WTC11 (cell line): ENCODE measurements around the gene CLMP.

Experiments used
- ATF3 ChIP-seq: sonication (generic); formaldehyde crosslinking; conservative IDR thresholded peaks from 2 replicates; pipeline ENCODE4 v1.8.1; 2022; ENCODE audit warnings: mild to moderate bottlenecking, missing genetic modification reagents
- CBFB ChIP-seq: sonication (generic); formaldehyde crosslinking; IDR thresholded peaks from 2 replicates; pipeline ENCODE4 v1.8.1; 2022; ENCODE audit warnings: mild to moderate bottlenecking, low read depth, missing genetic modification reagents
- FOXP4 ChIP-seq: sonication (generic); formaldehyde crosslinking; IDR thresholded peaks from 2 replicates; pipeline ENCODE4 v1.8.0; 2022; ENCODE audit warnings: mild to moderate bottlenecking, missing genetic modification reagents
- KAT7 ChIP-seq: sonication (generic); formaldehyde crosslinking; IDR thresholded peaks from 2 replicates; pipeline ENCODE4 v1.8.1; 2023; ENCODE audit warnings: missing genetic modification reagents, mild to moderate bottlenecking, borderline replicate concordance
- PRDM15 ChIP-seq: sonication (generic); formaldehyde crosslinking; IDR thresholded peaks from 2 replicates; pipeline ENCODE4 v1.8.0; 2022; ENCODE audit warnings: missing genetic modification reagents
- SP1 ChIP-seq: sonication (generic); formaldehyde crosslinking; conservative IDR thresholded peaks from 2 replicates; pipeline ENCODE4 v1.8.1; 2022; ENCODE audit warnings: missing genetic modification reagents
- STAT6 ChIP-seq: sonication (generic); formaldehyde crosslinking; conservative IDR thresholded peaks from 2 replicates; pipeline ENCODE4 v1.8.1; 2023; ENCODE audit warnings: mild to moderate bottlenecking, low read depth, missing genetic modification reagents, moderate library complexity
- TP53 ChIP-seq: sonication (generic); formaldehyde crosslinking; IDR thresholded peaks from 2 replicates; pipeline ENCODE4 v1.8.1; 2023; ENCODE audit warnings: mild to moderate bottlenecking, missing genetic modification reagents
- USF2 ChIP-seq: sonication (generic); formaldehyde crosslinking; IDR thresholded peaks from 2 replicates; pipeline ENCODE4 v1.8.1; 2023; ENCODE audit warnings: mild to moderate bottlenecking, missing genetic modification reagents, moderate library complexity
- TF ChIP-seq, protein P1 (sequence below): sonication (generic); formaldehyde crosslinking; IDR thresholded peaks from 2 replicates; pipeline ENCODE4 v1.8.0; 2022; ENCODE audit warnings: mild to moderate bottlenecking, missing genetic modification reagents
- TF ChIP-seq, protein P2 (sequence below): sonication (generic); formaldehyde crosslinking; IDR thresholded peaks from 2 replicates; pipeline ENCODE4 v1.8.0; 2023; ENCODE audit warnings: missing genetic modification reagents
- TF ChIP-seq, protein P3 (sequence below): fragments of 200-600 bp; IDR thresholded peaks from 2 replicates; pipeline ENCODE4 v1.8.0; 2022; ENCODE audit warnings: antibody characterized with exemption
- TF ChIP-seq, protein P4 (sequence below): sonication (generic); formaldehyde crosslinking; IDR thresholded peaks from 2 replicates; pipeline ENCODE4 v1.8.1; 2023; ENCODE audit warnings: mild to moderate bottlenecking, moderate library complexity, missing genetic modification reagents
- TF ChIP-seq, protein P5 (sequence below): sonication (generic); formaldehyde crosslinking; IDR thresholded peaks from 2 replicates; pipeline ENCODE4 v1.8.1; 2023; ENCODE audit warnings: mild to moderate bottlenecking, missing genetic modification reagents, borderline replicate concordance

DNA sequence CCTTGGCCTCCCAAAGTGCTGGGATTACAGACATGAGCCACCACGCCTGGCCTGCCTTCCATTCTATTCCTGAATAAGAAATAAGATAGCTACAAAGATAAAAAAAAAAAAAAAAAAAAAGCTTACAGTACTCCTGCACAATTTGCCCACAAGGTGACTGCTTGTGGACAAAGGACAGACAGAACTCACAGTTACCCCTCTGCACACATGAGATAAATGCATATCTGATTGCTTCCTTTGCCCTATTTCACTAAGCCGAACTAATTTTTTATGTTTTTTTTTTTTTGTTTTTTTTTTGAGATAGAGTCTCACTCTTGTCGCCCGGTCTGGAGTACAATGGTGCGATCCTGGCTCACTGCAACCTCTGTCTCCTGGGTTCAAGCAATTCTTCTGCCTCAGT lies 109.6 kb downstream of the CLMP start:
- TF ChIP-seq, protein P1, sequence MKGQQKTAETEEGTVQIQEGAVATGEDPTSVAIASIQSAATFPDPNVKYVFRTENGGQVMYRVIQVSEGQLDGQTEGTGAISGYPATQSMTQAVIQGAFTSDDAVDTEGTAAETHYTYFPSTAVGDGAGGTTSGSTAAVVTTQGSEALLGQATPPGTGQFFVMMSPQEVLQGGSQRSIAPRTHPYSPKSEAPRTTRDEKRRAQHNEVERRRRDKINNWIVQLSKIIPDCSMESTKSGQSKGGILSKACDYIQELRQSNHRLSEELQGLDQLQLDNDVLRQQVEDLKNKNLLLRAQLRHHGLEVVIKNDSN (CRISPR knock-in tag): no peak
- TF ChIP-seq, protein P2, sequence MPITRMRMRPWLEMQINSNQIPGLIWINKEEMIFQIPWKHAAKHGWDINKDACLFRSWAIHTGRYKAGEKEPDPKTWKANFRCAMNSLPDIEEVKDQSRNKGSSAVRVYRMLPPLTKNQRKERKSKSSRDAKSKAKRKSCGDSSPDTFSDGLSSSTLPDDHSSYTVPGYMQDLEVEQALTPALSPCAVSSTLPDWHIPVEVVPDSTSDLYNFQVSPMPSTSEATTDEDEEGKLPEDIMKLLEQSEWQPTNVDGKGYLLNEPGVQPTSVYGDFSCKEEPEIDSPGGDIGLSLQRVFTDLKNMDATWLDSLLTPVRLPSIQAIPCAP (CRISPR knock-in tag): no peak
- TF ChIP-seq, protein P3, sequence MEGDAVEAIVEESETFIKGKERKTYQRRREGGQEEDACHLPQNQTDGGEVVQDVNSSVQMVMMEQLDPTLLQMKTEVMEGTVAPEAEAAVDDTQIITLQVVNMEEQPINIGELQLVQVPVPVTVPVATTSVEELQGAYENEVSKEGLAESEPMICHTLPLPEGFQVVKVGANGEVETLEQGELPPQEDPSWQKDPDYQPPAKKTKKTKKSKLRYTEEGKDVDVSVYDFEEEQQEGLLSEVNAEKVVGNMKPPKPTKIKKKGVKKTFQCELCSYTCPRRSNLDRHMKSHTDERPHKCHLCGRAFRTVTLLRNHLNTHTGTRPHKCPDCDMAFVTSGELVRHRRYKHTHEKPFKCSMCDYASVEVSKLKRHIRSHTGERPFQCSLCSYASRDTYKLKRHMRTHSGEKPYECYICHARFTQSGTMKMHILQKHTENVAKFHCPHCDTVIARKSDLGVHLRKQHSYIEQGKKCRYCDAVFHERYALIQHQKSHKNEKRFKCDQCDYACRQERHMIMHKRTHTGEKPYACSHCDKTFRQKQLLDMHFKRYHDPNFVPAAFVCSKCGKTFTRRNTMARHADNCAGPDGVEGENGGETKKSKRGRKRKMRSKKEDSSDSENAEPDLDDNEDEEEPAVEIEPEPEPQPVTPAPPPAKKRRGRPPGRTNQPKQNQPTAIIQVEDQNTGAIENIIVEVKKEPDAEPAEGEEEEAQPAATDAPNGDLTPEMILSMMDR: no peak
- TF ChIP-seq TP53 (CRISPR knock-in tag): no peak
- TF ChIP-seq STAT6 (CRISPR knock-in tag): no peak
- no peak for TF ChIP-seq ATF3 (CRISPR knock-in tag)
- no peak for TF ChIP-seq FOXP4
- TF ChIP-seq CBFB (CRISPR knock-in tag): no peak
- no peak for TF ChIP-seq USF2
- TF ChIP-seq, protein P4, sequence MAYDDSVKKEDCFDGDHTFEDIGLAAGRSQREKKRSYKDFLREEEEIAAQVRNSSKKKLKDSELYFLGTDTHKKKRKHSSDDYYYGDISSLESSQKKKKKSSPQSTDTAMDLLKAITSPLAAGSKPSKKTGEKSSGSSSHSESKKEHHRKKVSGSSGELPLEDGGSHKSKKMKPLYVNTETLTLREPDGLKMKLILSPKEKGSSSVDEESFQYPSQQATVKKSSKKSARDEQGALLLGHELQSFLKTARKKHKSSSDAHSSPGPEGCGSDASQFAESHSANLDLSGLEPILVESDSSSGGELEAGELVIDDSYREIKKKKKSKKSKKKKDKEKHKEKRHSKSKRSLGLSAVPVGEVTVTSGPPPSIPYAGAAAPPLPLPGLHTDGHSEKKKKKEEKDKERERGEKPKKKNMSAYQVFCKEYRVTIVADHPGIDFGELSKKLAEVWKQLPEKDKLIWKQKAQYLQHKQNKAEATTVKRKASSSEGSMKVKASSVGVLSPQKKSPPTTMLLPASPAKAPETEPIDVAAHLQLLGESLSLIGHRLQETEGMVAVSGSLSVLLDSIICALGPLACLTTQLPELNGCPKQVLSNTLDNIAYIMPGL (CRISPR knock-in tag): no peak
- TF ChIP-seq KAT7 (CRISPR knock-in tag): no peak
- TF ChIP-seq PRDM15 (CRISPR knock-in tag): no peak
- TF ChIP-seq SP1 (CRISPR knock-in tag): no peak
- TF ChIP-seq, protein P5, sequence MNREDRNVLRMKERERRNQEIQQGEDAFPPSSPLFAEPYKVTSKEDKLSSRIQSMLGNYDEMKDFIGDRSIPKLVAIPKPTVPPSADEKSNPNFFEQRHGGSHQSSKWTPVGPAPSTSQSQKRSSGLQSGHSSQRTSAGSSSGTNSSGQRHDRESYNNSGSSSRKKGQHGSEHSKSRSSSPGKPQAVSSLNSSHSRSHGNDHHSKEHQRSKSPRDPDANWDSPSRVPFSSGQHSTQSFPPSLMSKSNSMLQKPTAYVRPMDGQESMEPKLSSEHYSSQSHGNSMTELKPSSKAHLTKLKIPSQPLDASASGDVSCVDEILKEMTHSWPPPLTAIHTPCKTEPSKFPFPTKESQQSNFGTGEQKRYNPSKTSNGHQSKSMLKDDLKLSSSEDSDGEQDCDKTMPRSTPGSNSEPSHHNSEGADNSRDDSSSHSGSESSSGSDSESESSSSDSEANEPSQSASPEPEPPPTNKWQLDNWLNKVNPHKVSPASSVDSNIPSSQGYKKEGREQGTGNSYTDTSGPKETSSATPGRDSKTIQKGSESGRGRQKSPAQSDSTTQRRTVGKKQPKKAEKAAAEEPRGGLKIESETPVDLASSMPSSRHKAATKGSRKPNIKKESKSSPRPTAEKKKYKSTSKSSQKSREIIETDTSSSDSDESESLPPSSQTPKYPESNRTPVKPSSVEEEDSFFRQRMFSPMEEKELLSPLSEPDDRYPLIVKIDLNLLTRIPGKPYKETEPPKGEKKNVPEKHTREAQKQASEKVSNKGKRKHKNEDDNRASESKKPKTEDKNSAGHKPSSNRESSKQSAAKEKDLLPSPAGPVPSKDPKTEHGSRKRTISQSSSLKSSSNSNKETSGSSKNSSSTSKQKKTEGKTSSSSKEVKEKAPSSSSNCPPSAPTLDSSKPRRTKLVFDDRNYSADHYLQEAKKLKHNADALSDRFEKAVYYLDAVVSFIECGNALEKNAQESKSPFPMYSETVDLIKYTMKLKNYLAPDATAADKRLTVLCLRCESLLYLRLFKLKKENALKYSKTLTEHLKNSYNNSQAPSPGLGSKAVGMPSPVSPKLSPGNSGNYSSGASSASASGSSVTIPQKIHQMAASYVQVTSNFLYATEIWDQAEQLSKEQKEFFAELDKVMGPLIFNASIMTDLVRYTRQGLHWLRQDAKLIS (CRISPR knock-in tag): no peak
